PC-3 (cell line): Measurements from ENCODE around the gene LPCAT2. TPM values are rescaled to one million over a fixed set of nuclear protein-coding genes. Genes with fewer than 3 reads are reported as not detected.

ENCODE experiments used
- ATAC-seq: fragments of 200-7000 bp; cut with Tn5 transposase; 2 replicates; pipeline ENCODE4 v1.9.1; 2020; ENCODE audit warnings: mild to moderate bottlenecking, moderate library complexity
- Bru-seq: library from RNA; stranded (reverse); fragments of 400-500 nt; gene quantifications from one replicate; lab custom pipeline; 2021; lab: Mats Ljungman, UMichigan
- BruChase-seq, 2 experiments: library from RNA; stranded (reverse); fragments of 400-500 nt; gene quantifications; one replicate each; lab custom pipeline; 2021; lab: Mats Ljungman, UMichigan
- BruUV-seq: library from RNA; stranded (reverse); fragments of 400-500 nt; replicated peaks from 2 replicates; lab custom pipeline; 2021; lab: Mats Ljungman, UMichigan
- CTCF ChIA-PET: fragments of 300-600 bp; sonication (Branson Sonifier 250); formaldehyde crosslinking; loops from one replicate; lab custom pipeline; 2022; ENCODE audit warnings: antibody characterized with exemption; lab: Charles Lee
- POLR2A ChIA-PET: fragments of 300-600 bp; sonication (Branson Sonifier 250); formaldehyde crosslinking; loops from one replicate; lab custom pipeline; 2022; ENCODE audit warnings: antibody characterized with exemption; ENCODE audit not compliant: unreplicated experiment; lab: Charles Lee
- DNase-seq: peaks from one replicate; pipeline ENCODE4 v3.0.0-alpha.2; 2015
- H2AFZ ChIP-seq: fragments of 300-600 bp; sonication (generic); 2 replicates; pipeline ENCODE4 v1.6.0; 2016; ENCODE audit warnings: antibody characterized with exemption, low read length
- H3F3A ChIP-seq: fragments of 300-600 bp; sonication (generic); one replicate; pipeline ENCODE4 v1.6.0; 2017; ENCODE audit warnings: antibody characterized with exemption, low read length, control low read depth, mild to moderate bottlenecking; ENCODE audit not compliant: unreplicated experiment
- H3K27ac ChIP-seq: fragments of 300-600 bp; sonication (generic); 2 replicates; pipeline ENCODE4 v1.5.1; 2016; ENCODE audit warnings: mild to moderate bottlenecking, low read length
- H3K27me3 ChIP-seq: fragments of 300-600 bp; sonication (generic); 2 replicates; pipeline ENCODE4 v1.6.1; 2016; ENCODE audit warnings: low read length, mixed read lengths
- H3K36me3 ChIP-seq: fragments of 300-600 bp; sonication (generic); 2 replicates; pipeline ENCODE4 v1.6.1; 2016; ENCODE audit warnings: low read depth, mixed run types, low read length, mixed read lengths
- H3K4me1 ChIP-seq: fragments of 300-600 bp; sonication (generic); 2 replicates; pipeline ENCODE4 v1.5.1; 2016; ENCODE audit warnings: low read length; ENCODE audit not compliant: insufficient read depth
- H3K4me2 ChIP-seq: fragments of 300-600 bp; sonication (generic); 2 replicates; pipeline ENCODE4 v1.6.0; 2016; ENCODE audit warnings: low read length
- H3K4me3 ChIP-seq: fragments of 300-600 bp; sonication (generic); 2 replicates; pipeline ENCODE4 v1.5.1; 2016; ENCODE audit warnings: mild to moderate bottlenecking, low read length, mixed read lengths
- H3K79me2 ChIP-seq: fragments of 300-600 bp; sonication (generic); 2 replicates; pipeline ENCODE4 v1.6.1; 2017; ENCODE audit warnings: low read length, mixed read lengths
- H3K9ac ChIP-seq: fragments of 300-600 bp; sonication (generic); 2 replicates; pipeline ENCODE4 v1.6.0; 2016; ENCODE audit warnings: mild to moderate bottlenecking, low read length
- H3K9me2 ChIP-seq: fragments of 300-600 bp; sonication (generic); replicated peaks from 2 replicates; pipeline ENCODE4 v1.6.1; 2016; ENCODE audit warnings: mixed run types, low read length, mixed read lengths
- H3K9me3 ChIP-seq: fragments of 300-600 bp; sonication (generic); 2 replicates; pipeline ENCODE4 v1.6.1; 2016; ENCODE audit warnings: low read length, mixed read lengths
- H4K20me1 ChIP-seq: fragments of 300-600 bp; sonication (generic); 2 replicates; pipeline ENCODE4 v1.6.1; 2016; ENCODE audit warnings: low read length, mixed read lengths
- CTCF ChIP-seq: fragments of 300-600 bp; sonication (generic); conservative IDR thresholded peaks from 2 replicates; pipeline ENCODE4 v1.5.1; 2017; ENCODE audit warnings: antibody characterized with exemption, low read depth, mild to moderate bottlenecking, low read length
- EZH2 ChIP-seq: fragments of 300-600 bp; sonication (generic); IDR thresholded peaks from one replicate; pipeline ENCODE4 v1.6.1; 2017; ENCODE audit warnings: antibody characterized with exemption, mild to moderate bottlenecking, low read length; ENCODE audit not compliant: unreplicated experiment
- EZH2phosphoT487 ChIP-seq: fragments of 300-600 bp; sonication (generic); IDR thresholded peaks from 2 replicates; pipeline ENCODE4 v1.6.1; 2018; ENCODE audit warnings: mild to moderate bottlenecking, antibody characterized with exemption, low read length, borderline replicate concordance
- intact Hi-C: fragments of 100-400 bp; cut with micrococcal nuclease; formaldehyde crosslinking; loops from 2 replicates; pipeline ENCODE4 v1.9.0; 2023
- long read RNA-seq: library from polyadenylated mRNA; unstranded; transcript quantifications from one replicate; pipeline ENCODE4 v2.0.0, GENCODE V29; 2021; ENCODE audit not compliant: unreplicated experiment
- total RNA-seq: library from RNA; depleted of rRNA; stranded (reverse); fragments of >200 nt; gene quantifications from 2 replicates; pipeline ENCODE4 v1.2.3, GENCODE V29; 2014; rRNA removed

The LPCAT2 gene
- total RNA-seq = 8.0 and 15.0 TPM in 2 replicates
- Bru-seq, nascent RNA = percentile 14 among the genes with signal in this experiment
- percentile 10 among the genes with signal in this experiment for BruChase-seq, experiment 1, labeled RNA remaining after a 6-hour chase
- BruChase-seq, experiment 2, labeled RNA remaining after a 2-hour chase = percentile 12 among the genes with signal in this experiment
- long read RNA-seq, full-length matches to known transcripts = 1 of 1 reads
- long read RNA-seq, partial matches to known transcripts = 0 of 1 reads
- long read RNA-seq, other reads (novel, unspliced or antisense) = 0 of 1 reads

GRCh38 chr16:55508941-55509931 lies at the start of gene LPCAT2:
TSS of gene LPCAT2 (plus strand) at chr16:55509072. CDS start at chr16:55509182, 110 bp downstream.
- BruUV-seq = no TSS peak
- ATAC-seq = no peak
- Histone ChIP-seq H3K27ac (no peak within 1 kb of the TSS), H3F3A (no peaks in the 10 kb centered on the region), H3K36me3 (no peaks in the 10 kb centered on the region), H3K9me2 (no peaks in the 10 kb centered on the region), H4K20me1 (no peaks in the 10 kb centered on the region), H3K9ac (no peak within 1 kb of the TSS), H3K4me3 (peak within 1 kb of the TSS; percentile 71), H3K79me2 (peaks cover 14% of the 10 kb centered on the region; the same call in 1 of the 2 replicates), H3K4me1 (no peaks in the 10 kb centered on the region), H3K27me3 (no peaks in the 10 kb centered on the region), H2AFZ (peak within 1 kb of the TSS; percentile 64), H3K4me2 (peak within 1 kb of the TSS; percentile 71), H3K9me3 (no peaks in the 10 kb centered on the region)
- no peak for TF ChIP-seq EZH2
- no peak for TF ChIP-seq CTCF
- TF ChIP-seq EZH2phosphoT487 = no peak
- CTCF ChIA-PET = no interaction called here
- DNase-seq = peak; percentile 73
- POLR2A ChIA-PET = no interaction called here
- intact Hi-C loops = no loop called here

GRCh38 chr16:55462241-55462640 lies 46.6 kb upstream of the LPCAT2 start:
- no peaks in the 10 kb centered on the region for H3K9me3 ChIP-seq
- H3K36me3 ChIP-seq = peaks cover 2% of the 10 kb centered on the region; the same call in 1 of the 2 replicates
- ChIA-PET CTCF (no interaction called here), POLR2A (no interaction called here)
- no peak overlapping the region for H3K4me2 ChIP-seq
- no peak overlapping the region for H3K9ac ChIP-seq
- no peak for TF ChIP-seq EZH2phosphoT487
- TF ChIP-seq EZH2 = no peak
- TF ChIP-seq CTCF = no peak
- H4K20me1 ChIP-seq = no peaks in the 10 kb centered on the region
- DNase-seq (no peak), ATAC-seq (no peak)
- H3K27ac ChIP-seq = no peak overlapping the region
- no peak overlapping the region for H2AFZ ChIP-seq
- no peaks in the 10 kb centered on the region for H3K27me3 ChIP-seq
- H3K4me1 ChIP-seq = no peaks in the 10 kb centered on the region
- H3K9me2 ChIP-seq = no peaks in the 10 kb centered on the region
- no peaks in the 10 kb centered on the region for H3F3A ChIP-seq
- H3K4me3 ChIP-seq = no peak overlapping the region
- intact Hi-C loops = loop anchor here (10.0 kb wide), 1 partner anchor 1687 kb away; no protein-coding TSS in a partner anchor
- no peaks in the 10 kb centered on the region for H3K79me2 ChIP-seq
- no TSS peak for BruUV-seq
